Type B pancreatic cell (in vitro differentiated cells): ENCODE data around the gene SMIM20. TPM values are rescaled to one million over a fixed set of nuclear protein-coding genes. Genes with fewer than 3 reads are reported as not detected.

Experiments
- DNase-seq: peaks from one replicate; pipeline ENCODE4 v3.0.0; 2021; ENCODE audit warnings: mixed read lengths; ENCODE audit not compliant: unreplicated experiment; ENCODE audit errors: extremely low spot score
- H3K27ac Mint-ChIP-seq: 2 replicates; pipeline ENCODE4 v1.8.0; 2021; ENCODE audit warnings: mild to moderate bottlenecking, mixed read lengths
- H3K27me3 Mint-ChIP-seq: 2 replicates; pipeline ENCODE4 v1.8.0; 2021; ENCODE audit warnings: mixed read lengths
- H3K36me3 Mint-ChIP-seq: 2 replicates; pipeline ENCODE4 v1.8.0; 2021; ENCODE audit warnings: mixed read lengths
- H3K4me1 Mint-ChIP-seq: one replicate; pipeline ENCODE4 v1.8.0; 2021; ENCODE audit warnings: mixed read lengths; ENCODE audit not compliant: unreplicated experiment
- H3K4me3 Mint-ChIP-seq: 2 replicates; pipeline ENCODE4 v1.8.0; 2021; ENCODE audit warnings: mild to moderate bottlenecking, mixed read lengths
- H3K9me3 Mint-ChIP-seq: 2 replicates; pipeline ENCODE4 v1.8.0; 2021; ENCODE audit warnings: mixed read lengths
- total RNA-seq: library from RNA; stranded (reverse); gene quantifications from 2 replicates; pipeline ENCODE4 v1.2.1, GENCODE V29; 2021; ENCODE audit warnings: low replicate concordance
- TF ChIP-seq, protein P1 (sequence below): fragments of 200-600 bp; sonication (generic); conservative IDR thresholded peaks from 2 replicates; pipeline ENCODE4 v1.5.0; 2021; ENCODE audit warnings: antibody characterized with exemption, mild to moderate bottlenecking

Gene SMIM20
- total RNA-seq, 1 donor from 2014 or later, result 28.0 TPM

DNA sequence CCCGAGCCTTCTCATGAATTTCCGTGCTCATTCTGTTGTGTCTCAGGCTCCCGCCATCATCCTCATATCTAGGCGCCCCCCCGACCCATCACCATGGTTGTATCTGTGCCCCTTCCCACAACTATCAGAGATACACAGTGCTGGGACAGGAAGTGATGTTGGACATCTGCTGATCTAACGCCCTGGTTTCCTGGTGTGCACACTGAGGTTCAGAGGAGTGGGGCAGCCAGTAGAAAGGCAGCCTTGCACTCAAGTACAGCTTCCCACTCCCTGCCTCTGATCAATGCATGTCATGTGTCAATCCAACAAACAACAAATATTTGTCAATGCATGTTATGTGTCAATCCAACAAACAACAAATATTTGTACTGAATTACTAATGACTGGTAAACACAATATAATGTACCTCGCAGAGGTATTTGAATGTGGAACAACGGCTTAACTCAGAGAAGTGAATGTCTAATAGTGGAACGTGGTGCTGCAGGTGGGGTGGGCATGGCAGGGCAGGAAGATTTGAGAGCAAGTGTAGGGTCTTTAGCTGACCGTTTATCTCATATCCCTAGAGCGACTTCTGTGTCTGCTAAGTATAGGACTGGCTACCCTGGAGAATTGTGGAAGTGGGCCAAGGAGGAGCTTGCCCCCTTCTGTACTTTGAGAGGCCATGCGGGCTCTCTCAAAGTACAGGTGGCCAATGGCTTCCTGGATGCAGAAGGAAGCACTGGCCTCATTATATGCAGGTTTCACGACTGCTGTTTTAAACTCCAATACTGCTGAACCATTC, 41.0 kb upstream of the SMIM20 start:
- no peaks in the 10 kb centered on the region for H3K9me3 Mint-ChIP-seq
- no peak for DNase-seq
- no peaks in the 10 kb centered on the region for H3K36me3 Mint-ChIP-seq
- no peak overlapping the region for H3K4me3 Mint-ChIP-seq
- H3K27ac Mint-ChIP-seq, result no peak overlapping the region
- H3K4me1 Mint-ChIP-seq, result peaks cover 12% of the 10 kb centered on the region
- TF ChIP-seq, protein P1, sequence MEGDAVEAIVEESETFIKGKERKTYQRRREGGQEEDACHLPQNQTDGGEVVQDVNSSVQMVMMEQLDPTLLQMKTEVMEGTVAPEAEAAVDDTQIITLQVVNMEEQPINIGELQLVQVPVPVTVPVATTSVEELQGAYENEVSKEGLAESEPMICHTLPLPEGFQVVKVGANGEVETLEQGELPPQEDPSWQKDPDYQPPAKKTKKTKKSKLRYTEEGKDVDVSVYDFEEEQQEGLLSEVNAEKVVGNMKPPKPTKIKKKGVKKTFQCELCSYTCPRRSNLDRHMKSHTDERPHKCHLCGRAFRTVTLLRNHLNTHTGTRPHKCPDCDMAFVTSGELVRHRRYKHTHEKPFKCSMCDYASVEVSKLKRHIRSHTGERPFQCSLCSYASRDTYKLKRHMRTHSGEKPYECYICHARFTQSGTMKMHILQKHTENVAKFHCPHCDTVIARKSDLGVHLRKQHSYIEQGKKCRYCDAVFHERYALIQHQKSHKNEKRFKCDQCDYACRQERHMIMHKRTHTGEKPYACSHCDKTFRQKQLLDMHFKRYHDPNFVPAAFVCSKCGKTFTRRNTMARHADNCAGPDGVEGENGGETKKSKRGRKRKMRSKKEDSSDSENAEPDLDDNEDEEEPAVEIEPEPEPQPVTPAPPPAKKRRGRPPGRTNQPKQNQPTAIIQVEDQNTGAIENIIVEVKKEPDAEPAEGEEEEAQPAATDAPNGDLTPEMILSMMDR, result no peak
- peaks cover 8% of the 10 kb centered on the region for H3K27me3 Mint-ChIP-seq

- H3K9me3 Mint-ChIP-seq, result no peaks in the 10 kb centered on the region
- no peak overlapping the region for H3K27ac Mint-ChIP-seq
- peaks cover 5% of the 10 kb centered on the region for H3K27me3 Mint-ChIP-seq
- no peaks in the 10 kb centered on the region for H3K36me3 Mint-ChIP-seq
- H3K4me1 Mint-ChIP-seq, result peaks cover 12% of the 10 kb centered on the region
- H3K4me3 Mint-ChIP-seq, result no peak overlapping the region
- DNase-seq, result no peak
- TF ChIP-seq, protein P1, result no peak
Measured at GRCh38 chr4:25873632-25874129, 40.3 kb upstream of the SMIM20 start.

DNA sequence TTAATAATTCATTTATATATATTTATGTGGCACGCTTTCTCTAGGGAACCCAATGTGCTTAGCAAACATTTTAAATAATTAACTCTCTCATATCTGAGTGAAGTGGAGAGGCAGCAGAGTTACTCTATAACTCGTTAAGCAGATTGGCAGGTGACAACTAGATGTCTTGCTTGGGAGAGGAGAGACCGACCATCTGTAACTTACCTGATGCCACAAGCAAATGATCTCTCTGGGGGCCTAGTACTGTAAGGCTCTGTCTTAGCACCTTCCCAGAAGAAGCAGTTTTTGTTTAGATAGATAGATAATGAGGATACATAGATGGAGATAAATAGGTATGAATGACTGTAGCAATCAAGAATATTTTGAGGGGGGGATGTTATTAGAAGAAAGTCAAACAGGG, 39.4 kb upstream of the SMIM20 start:
- TF ChIP-seq, protein P1, result no peak
- no peaks in the 10 kb centered on the region for H3K9me3 Mint-ChIP-seq
- H3K36me3 Mint-ChIP-seq, result no peaks in the 10 kb centered on the region
- no peak overlapping the region for H3K4me3 Mint-ChIP-seq
- DNase-seq, result no peak
- H3K4me1 Mint-ChIP-seq, result peaks cover 12% of the 10 kb centered on the region
- H3K27ac Mint-ChIP-seq, result no peak overlapping the region
- H3K27me3 Mint-ChIP-seq, result no peaks in the 10 kb centered on the region

GRCh38 chr4:25875281-25875745, 38.7 kb upstream of the SMIM20 start:
- Mint-ChIP-seq H3K4me3 (no peak overlapping the region), H3K9me3 (no peaks in the 10 kb centered on the region), H3K4me1 (peaks cover 12% of the 10 kb centered on the region), H3K36me3 (no peaks in the 10 kb centered on the region), H3K27ac (no peak overlapping the region), H3K27me3 (no peaks in the 10 kb centered on the region)
- TF ChIP-seq, protein P1, result no peak
- DNase-seq, result no peak

GRCh38 chr4:25878676-25879075, 35.3 kb upstream of the SMIM20 start:
- Mint-ChIP-seq H3K4me3 (no peak overlapping the region), H3K9me3 (no peaks in the 10 kb centered on the region), H3K4me1 (peaks cover 7% of the 10 kb centered on the region), H3K36me3 (no peaks in the 10 kb centered on the region), H3K27ac (no peak overlapping the region), H3K27me3 (no peaks in the 10 kb centered on the region)
- TF ChIP-seq, protein P1, result no peak
- DNase-seq, result no peak
